ENCODE results near the gene CPNE2. TPM values are rescaled to one million over a fixed set of nuclear protein-coding genes. Genes with fewer than 3 reads are reported as not detected.

The CPNE2 gene
- total RNA-seq, 4 donors from 2014 or later, result 25.1 to 41.4 (median 40.6) TPM

- no peaks in the 10 kb centered on the region for H3K4me1 ChIP-seq
- intact Hi-C loops (cut with DNase I; ENCODE audit: low total_unique reads), result no loop called here
- no peak for TF ChIP-seq CTCF (IDR thresholded peaks at IDR 0.05)
- no peaks in the 10 kb centered on the region for H3K9me3 ChIP-seq
- no peak overlapping the region for H3K4me3 ChIP-seq
- DNase-seq, result no peak
- no peaks in the 10 kb centered on the region for H3K27me3 ChIP-seq
- no peak overlapping the region for H3K27ac ChIP-seq
- H3K36me3 ChIP-seq, result no peaks in the 10 kb centered on the region
These were observed 65.2 kb downstream of the CPNE2 start for GRCh38 chr16:57157533-57157932.

GRCh38 chr16:57159447-57159846, 67.1 kb downstream of the CPNE2 start:
- no peaks in the 10 kb centered on the region for H3K9me3 ChIP-seq
- H3K27ac ChIP-seq, result no peak overlapping the region
- no peaks in the 10 kb centered on the region for H3K36me3 ChIP-seq
- H3K4me1 ChIP-seq, result no peaks in the 10 kb centered on the region
- intact Hi-C loops (cut with DNase I; ENCODE audit: low total_unique reads), result no loop called here
- DNase-seq, result no peak
- TF ChIP-seq CTCF (IDR thresholded peaks at IDR 0.05), result no peak
- no peak for TF ChIP-seq POLR2A (IDR thresholded peaks at IDR 0.05)
- H3K27me3 ChIP-seq, result no peaks in the 10 kb centered on the region
- H3K4me3 ChIP-seq, result no peak overlapping the region

- H3K4me3 ChIP-seq, result no peak overlapping the region
- no peaks in the 10 kb centered on the region for H3K36me3 ChIP-seq
- H3K27ac ChIP-seq, result no peak overlapping the region
- no peaks in the 10 kb centered on the region for H3K9me3 ChIP-seq
- no peaks in the 10 kb centered on the region for H3K27me3 ChIP-seq
- H3K4me1 ChIP-seq, result no peaks in the 10 kb centered on the region
- TF ChIP-seq POLR2A (IDR thresholded peaks at IDR 0.05) (no peak), CTCF (IDR thresholded peaks at IDR 0.05) (no peak)
- no peak for DNase-seq
- intact Hi-C loops (cut with DNase I; ENCODE audit: low total_unique reads), result no loop called here
These were observed 71.5 kb downstream of the CPNE2 start for GRCh38 chr16:57163842-57164241.

GRCh38 chr16:57165483-57165882, 73.1 kb downstream of the CPNE2 start:
- DNase-seq, result no peak
- H3K27me3 ChIP-seq, result no peaks in the 10 kb centered on the region
- no peaks in the 10 kb centered on the region for H3K36me3 ChIP-seq
- no peak for TF ChIP-seq CTCF (IDR thresholded peaks at IDR 0.05)
- H3K4me3 ChIP-seq, result no peak overlapping the region
- no peaks in the 10 kb centered on the region for H3K9me3 ChIP-seq
- intact Hi-C loops (cut with DNase I; ENCODE audit: low total_unique reads), result loop anchor here (5.0 kb wide), 1 partner anchor 83 kb away; no protein-coding TSS in a partner anchor
- no peaks in the 10 kb centered on the region for H3K4me1 ChIP-seq
- no peak overlapping the region for H3K27ac ChIP-seq

GRCh38 chr16:57165938-57166337, 73.6 kb downstream of the CPNE2 start:
- Histone ChIP-seq H3K27ac (no peak overlapping the region), H3K36me3 (no peaks in the 10 kb centered on the region), H3K9me3 (no peaks in the 10 kb centered on the region), H3K27me3 (no peaks in the 10 kb centered on the region), H3K4me1 (no peaks in the 10 kb centered on the region), H3K4me3 (no peak overlapping the region)
- TF ChIP-seq CTCF (IDR thresholded peaks at IDR 0.05) (no peak), POLR2A (IDR thresholded peaks at IDR 0.05) (no peak)
- intact Hi-C loops (cut with DNase I; ENCODE audit: low total_unique reads), result loop anchor here (5.0 kb wide), 1 partner anchor 84 kb away; no protein-coding TSS in a partner anchor
- DNase-seq, result no peak

Measured in uterus (tissue), 4 donors.